ENCODE data around the gene CTPS2. TPM values are rescaled to one million over a fixed set of nuclear protein-coding genes. Genes with fewer than 3 reads are reported as not detected.

Gene CTPS2
- total RNA-seq, 6 experiments from 2014 or later, result 5.1 to 7.3 (median 6.5) TPM

GRCh38 chrX:16653424-16653823 lies 59.0 kb downstream of the CTPS2 start:
- no peaks in the 10 kb centered on the region for H3K36me3 Mint-ChIP-seq (ENCODE audit: low read depth)
- no peaks in the 10 kb centered on the region for H3K9me3 Mint-ChIP-seq
- peaks cover 31% of the 10 kb centered on the region for H3K4me1 Mint-ChIP-seq (ENCODE audit: low read depth)
- H3K27ac Mint-ChIP-seq, result no peak overlapping the region
- no peak for TF ChIP-seq CTCF (IDR thresholded peaks at IDR 0.05)
- DNase-seq, result no peak
- no peak overlapping the region for H3K4me3 Mint-ChIP-seq
- H3K27me3 Mint-ChIP-seq (ENCODE audit: insufficient read depth), result no peaks in the 10 kb centered on the region

DNA sequence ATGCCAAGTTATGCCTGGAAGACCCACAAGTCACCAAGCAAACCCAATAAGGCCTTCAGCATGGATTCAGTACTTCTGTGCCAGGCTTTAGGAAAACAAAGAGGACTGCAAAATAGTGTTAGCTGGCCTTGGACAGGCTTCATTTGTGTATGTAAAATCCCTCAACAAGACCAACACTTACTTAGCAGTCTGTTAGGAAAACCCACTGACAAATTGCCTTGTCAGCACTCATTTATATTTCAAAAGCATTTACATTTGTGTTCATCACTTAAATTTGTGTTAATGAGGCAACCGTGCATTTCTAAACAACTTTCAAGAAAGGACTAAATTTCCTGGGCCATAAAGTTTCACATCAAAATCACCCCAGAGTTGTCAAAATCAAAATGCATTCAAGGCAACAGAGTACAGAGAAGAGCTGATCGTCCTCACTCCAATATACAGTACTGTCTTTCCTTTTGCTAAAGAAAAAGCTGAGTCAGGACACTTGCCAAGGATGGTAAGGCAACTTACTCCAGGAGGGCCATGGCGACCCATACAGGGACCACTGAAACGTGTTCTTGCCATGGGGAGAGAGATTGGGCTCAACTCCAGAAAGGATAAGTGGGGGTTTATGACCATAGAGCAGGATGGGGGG lies 61.0 kb downstream of the CTPS2 start:
- no peaks in the 10 kb centered on the region for H3K9me3 Mint-ChIP-seq
- TF ChIP-seq CTCF (IDR thresholded peaks at IDR 0.05), result no peak
- DNase-seq, result no peak
- no peaks in the 10 kb centered on the region for H3K36me3 Mint-ChIP-seq (ENCODE audit: low read depth)
- peaks cover 24% of the 10 kb centered on the region for H3K4me1 Mint-ChIP-seq (ENCODE audit: low read depth)
- H3K27ac Mint-ChIP-seq, result peak overlapping the region; percentile 29; the same call in 1 of the 2 replicates
- no peak overlapping the region for H3K4me3 Mint-ChIP-seq
- no peaks in the 10 kb centered on the region; the same call in 1 of the 2 replicates for H3K27me3 Mint-ChIP-seq (ENCODE audit: insufficient read depth)

DNA sequence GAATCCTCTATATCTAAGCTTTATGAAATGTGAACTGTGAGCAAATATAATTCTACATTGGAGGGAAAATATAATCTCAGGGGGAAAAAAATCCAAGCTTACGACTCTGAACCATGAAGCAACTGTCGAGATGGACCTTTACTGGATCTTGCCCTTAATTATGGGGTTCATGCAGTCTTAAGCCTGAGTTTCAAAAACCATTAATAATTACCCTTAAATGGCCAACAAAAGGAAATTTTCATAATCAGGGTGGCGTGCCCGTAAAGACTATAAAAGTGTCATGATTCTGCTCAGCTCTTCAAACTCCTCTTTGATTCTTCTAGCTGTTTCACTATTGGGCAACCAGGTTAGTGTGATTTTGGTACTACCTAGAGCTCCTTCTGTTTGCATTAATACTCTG lies 62.6 kb downstream of the CTPS2 start, which contains the start of gene S100G:
Gene S100G (plus strand): TSS at position 301 of the 400 bp plus-strand sequence. CDS start 849 bp downstream, outside the sequence.
- no peaks in the 10 kb centered on the region for H3K9me3 Mint-ChIP-seq
- H3K27ac Mint-ChIP-seq, result no peak within 1 kb of the TSS

DNA sequence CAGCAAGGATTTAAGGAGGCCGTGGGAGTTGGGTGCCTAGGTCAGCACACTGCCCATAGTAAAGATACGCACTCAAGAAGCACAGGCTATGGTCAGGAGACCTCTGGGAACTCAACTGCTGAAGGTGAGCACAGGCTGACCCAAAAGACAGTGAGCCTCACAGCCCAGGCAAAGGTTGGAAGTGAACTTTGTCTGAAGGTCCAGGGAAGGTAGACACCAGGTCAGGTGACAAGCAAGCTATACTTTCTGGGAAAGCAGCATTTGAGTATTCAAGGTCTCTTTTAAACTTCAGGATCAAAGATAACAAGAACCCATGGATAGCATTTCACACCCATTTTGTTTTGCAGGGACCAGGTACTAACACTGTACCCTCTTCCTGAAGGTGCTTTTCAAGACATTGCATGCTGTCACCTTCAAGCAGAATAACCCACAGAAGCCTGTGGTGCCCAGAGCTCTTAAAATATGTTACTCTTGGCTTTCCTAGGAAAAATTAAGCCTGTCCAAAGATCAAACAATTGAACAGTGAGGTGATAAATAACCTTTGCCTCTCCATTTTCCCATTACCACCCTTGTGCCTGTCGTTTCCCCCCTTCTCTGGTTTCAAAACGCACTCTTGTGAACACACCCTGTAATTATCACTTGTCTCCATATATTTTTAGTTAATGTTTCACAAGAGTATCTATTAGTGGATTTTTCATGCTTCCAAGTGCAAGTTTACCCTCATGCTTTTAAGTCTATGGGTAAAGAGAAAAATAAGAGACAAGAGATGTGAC lies 65.9 kb downstream of the CTPS2 start:
- Mint-ChIP-seq H3K4me3 (no peak overlapping the region), H3K27me3 (ENCODE audit: insufficient read depth) (no peaks in the 10 kb centered on the region; the same call in 1 of the 2 replicates), H3K9me3 (no peaks in the 10 kb centered on the region), H3K4me1 (ENCODE audit: low read depth) (peaks cover 31% of the 10 kb centered on the region), H3K27ac (no peak overlapping the region), H3K36me3 (ENCODE audit: low read depth) (no peaks in the 10 kb centered on the region)
- no peak for TF ChIP-seq CTCF (IDR thresholded peaks at IDR 0.05)
- DNase-seq, result no peak

More for the DNA sequence above, 62.6 kb downstream of the CTPS2 start, which contains the start of gene S100G:
- Mint-ChIP-seq H3K36me3 (ENCODE audit: low read depth) (no peaks in the 10 kb centered on the region), H3K27me3 (ENCODE audit: insufficient read depth) (no peaks in the 10 kb centered on the region; the same call in 1 of the 2 replicates), H3K4me3 (no peak within 1 kb of the TSS), H3K4me1 (ENCODE audit: low read depth) (peaks cover 24% of the 10 kb centered on the region)
- no peak for TF ChIP-seq CTCF (IDR thresholded peaks at IDR 0.05)
- no peak for DNase-seq

DNA sequence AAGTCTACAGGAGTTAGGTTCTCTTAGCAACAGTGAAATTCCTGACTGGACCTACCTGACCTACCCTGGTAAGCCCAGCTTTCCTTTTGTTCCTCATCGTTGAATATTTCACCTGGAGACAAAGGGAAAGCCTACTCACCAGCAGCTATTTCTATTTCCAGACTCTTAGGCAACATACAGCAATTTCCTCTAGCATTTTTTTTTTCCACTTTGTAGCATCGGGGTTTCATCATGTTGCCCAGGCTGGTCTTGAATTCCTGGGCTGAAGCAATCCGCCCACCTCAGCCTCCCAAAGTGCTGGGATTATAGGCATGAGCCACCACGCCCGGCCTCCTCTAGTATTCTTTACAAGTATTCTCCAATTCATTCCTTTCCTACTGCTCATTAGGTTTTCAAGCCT lies 69.3 kb downstream of the CTPS2 start:
- peak overlapping the region; percentile 60 for H3K27ac Mint-ChIP-seq
- H3K27me3 Mint-ChIP-seq (ENCODE audit: insufficient read depth), result no peaks in the 10 kb centered on the region; the same call in 1 of the 2 replicates
- H3K4me1 Mint-ChIP-seq (ENCODE audit: low read depth), result peaks cover 30% of the 10 kb centered on the region
- no peak for TF ChIP-seq CTCF (IDR thresholded peaks at IDR 0.05)
- H3K36me3 Mint-ChIP-seq (ENCODE audit: low read depth), result peaks cover 26% of the 10 kb centered on the region
- peak; percentile 44 for DNase-seq
- peak overlapping the region; percentile 52 for H3K4me3 Mint-ChIP-seq
- H3K9me3 Mint-ChIP-seq, result no peaks in the 10 kb centered on the region

Data from HFFc6 (cell line).